Islet of Langerhans (tissue), 1 donor: Measurements from ENCODE around the gene NUP98.
"Not testable (repeated sequence)": the region's sequence is repeated elsewhere in the genome, so short reads cannot be mapped to it uniquely, and the experiment has no call there.

Experiments used
- FAIRE-seq: peaks from one replicate; lab custom pipeline; 2011; peaks lifted over from hg19 to GRCh38; lab: Jason Lieb, UNC

Gene NUP98

GRCh38 chr11:3825473-3826154 is 28.3 kb upstream of the NUP98 start:
- no peak for FAIRE-seq

- FAIRE-seq, result no peak
These were observed 27.5 kb upstream of the NUP98 start for GRCh38 chr11:3824714-3825472.

GRCh38 chr11:3823762-3824506 is 26.6 kb upstream of the NUP98 start:
- FAIRE-seq, result no peak

DNA sequence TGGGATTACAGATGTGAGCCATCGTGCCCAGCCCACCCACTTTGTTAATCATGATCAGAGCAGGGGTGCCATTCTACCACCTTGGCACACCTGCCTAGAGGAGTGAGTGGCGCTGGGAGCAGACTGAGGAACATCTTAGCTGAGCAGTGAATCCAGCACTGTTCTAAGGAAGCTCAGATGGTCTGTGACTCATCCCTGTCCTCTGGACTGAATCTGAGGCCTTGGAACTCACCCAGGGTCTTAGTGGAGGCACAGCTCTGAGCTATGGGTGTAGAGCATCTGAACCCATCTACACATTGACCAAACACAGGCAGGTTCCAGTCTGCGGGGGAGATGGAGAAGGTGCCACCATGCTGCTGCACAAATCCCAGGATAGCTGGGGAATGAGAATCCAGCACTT is 25.9 kb upstream of the NUP98 start:
- FAIRE-seq, result no peak

DNA sequence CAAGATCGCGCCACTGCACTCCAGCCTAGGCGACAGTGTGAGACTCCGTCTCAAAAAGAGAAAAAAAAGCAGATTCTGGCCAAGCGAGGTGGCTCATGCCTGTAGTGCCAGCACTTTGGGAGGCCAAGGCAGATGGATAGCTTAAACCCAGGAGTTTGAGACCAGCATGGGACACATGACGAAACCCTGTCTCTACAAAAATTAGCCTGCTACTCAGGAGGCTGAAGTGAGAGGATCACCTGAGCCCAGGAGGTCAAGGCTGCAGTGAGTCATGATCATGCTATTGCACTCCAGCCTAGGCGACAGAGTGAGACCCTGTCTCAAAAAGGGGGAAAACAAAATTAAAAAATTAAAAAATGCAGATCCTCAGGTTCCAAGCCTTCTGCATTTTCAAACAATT is 25.0 kb upstream of the NUP98 start:
- FAIRE-seq, result no peak

DNA sequence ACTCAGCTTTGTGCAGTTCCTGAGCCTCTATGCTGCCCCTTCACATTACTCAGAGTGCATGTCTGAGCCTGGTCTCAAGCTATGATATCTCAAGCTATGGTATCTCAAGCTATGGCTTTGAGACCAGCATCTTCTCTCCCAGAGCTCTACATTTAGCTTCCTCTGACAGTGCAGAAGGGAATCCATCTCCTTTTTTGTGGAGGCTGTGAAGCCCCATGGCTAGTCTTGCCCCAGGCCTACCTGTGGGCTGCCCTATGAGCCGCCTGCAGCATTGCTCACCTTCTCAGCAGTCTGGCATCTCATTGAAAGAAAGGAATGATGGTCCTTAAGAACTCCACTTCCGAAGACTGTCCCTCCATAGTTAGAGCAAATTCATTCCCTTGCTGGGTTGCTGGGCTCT is 23.6 kb upstream of the NUP98 start:
- no peak for FAIRE-seq

- FAIRE-seq, result no peak
These were observed 19.9 kb upstream of the NUP98 start for GRCh38 chr11:3817181-3817800.

DNA sequence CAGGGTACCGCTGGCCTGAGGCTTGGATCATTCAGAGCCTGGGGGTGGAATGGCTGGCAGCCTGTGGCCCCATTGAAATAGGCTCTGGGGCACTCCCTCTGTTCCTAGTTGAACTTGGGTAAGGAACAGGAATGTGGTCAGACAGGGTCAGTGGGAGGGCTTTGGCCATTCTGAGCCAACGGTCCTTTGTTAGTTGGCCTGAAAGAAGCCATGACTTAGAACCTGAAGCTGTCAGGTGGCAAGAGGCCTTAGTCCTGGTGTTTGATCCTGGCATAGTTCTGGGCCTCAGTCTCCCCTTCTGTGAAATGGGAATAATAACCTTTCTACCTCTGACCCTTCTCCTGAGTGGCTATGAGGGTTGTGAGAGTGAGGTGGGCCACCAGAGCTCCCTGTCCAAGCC is 19.3 kb upstream of the NUP98 start:
- FAIRE-seq, result no peak

GRCh38 chr11:3815845-3816244 is 18.5 kb upstream of the NUP98 start:
- no peak for FAIRE-seq

DNA sequence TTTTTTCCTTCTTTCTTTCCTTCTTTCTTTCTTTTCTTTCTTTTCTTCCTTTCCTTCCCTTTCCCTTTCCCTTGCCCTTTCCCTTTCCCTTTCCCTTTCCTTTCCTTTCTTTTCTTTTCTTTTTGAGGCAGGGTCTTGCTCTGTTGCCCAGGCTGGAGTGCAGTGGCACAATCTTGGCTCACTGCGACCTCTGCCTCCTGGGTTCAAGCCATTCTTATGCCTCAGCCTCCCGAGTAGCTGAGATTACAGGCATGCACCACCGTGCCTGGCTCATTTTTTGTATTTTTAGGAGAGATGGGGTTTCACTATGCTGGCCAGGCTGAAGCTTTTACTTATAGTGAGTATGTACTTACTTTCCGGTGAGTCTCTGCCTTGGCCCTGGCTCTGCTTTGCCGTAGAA is 17.5 kb upstream of the NUP98 start:
- not testable (repeated sequence) for FAIRE-seq

DNA sequence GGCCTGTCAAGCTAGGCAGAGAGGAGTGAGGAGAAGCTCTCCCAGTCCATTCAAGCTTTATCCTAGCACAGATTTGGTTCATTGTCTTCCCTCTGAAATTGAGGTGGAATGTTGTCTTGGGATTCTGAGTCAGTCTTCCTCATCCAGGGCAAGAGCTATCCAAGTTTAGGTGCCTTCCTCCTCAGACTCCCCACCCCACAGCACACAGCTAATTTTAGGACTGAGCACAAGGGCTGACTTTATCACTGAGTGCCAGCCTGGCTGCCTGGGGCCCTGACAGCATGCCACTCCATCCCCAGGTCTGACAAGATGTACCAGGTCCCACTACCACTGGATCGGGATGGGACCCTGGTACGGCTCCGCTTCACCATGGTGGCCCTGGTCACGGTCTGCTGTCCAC is 13.6 kb upstream of the NUP98 start:
- FAIRE-seq, result no peak

GRCh38 chr11:3810446-3810845 is 13.1 kb upstream of the NUP98 start:
- FAIRE-seq, result no peak

DNA sequence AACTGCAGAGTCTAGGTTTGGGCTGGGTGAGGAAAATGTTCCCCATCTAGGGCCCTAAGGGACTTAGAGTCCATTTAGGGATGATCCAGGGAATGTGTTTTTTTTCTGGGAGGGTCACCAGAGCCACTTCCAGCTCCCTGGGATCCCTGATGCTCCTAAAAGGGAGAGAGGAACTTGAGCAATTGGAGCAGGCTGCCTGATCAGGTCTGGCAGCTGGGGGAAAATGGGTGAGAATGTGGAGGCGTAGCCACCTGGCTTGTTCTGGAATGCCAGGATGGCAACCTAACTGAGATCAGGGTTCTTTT is 12.2 kb upstream of the NUP98 start:
- no peak for FAIRE-seq

- peak; percentile 55 for FAIRE-seq
These were observed 11.7 kb upstream of the NUP98 start for GRCh38 chr11:3808861-3809623.

- FAIRE-seq, result no peak
These were observed 10.8 kb upstream of the NUP98 start, which contains the start of gene PGAP2 for GRCh38 chr11:3807909-3808860. PGAP2 (plus strand) TSS chr11:3808560; CDS start chr11:3811260, 2,700 bp downstream.

DNA sequence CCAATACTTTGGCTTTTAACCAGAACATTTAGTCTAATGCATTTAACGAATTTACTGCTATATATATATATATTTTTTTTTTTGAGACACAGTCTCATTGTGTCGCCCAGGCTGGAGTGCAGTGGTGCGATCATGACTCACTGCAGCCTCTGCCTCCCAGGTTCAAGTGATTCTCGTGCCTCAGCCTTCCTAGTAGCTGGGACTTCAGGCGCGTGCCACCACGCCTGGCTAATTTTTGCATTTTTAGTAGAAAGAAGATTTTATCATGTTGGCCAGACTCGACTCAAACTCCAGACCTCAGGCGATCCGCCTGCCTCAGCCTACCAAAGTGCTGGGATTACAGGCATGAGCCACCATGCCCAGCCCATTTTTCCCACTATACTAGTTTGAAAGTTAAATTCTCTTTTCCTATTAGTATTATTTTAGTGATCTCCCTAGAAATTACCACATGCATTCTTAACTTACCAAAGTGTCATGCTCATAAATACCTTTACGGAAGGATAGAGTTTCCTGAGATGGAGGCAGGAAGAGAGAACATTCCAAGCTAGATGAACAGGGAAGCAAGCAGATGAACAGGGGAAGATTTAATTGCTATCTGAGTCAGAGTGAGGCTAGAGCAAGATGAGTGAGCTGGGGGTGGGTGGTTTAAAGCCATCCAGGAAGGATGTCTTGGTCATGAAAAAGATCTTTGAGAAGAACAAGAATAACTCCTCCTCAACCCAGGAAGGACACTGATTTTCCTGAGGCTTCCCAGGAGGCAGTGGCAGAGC is 6.6 kb upstream of the NUP98 start:
- FAIRE-seq, result no peak

- FAIRE-seq, result no peak
These were observed 4.8 kb upstream of the NUP98 start for GRCh38 chr11:3802011-3802790.

DNA sequence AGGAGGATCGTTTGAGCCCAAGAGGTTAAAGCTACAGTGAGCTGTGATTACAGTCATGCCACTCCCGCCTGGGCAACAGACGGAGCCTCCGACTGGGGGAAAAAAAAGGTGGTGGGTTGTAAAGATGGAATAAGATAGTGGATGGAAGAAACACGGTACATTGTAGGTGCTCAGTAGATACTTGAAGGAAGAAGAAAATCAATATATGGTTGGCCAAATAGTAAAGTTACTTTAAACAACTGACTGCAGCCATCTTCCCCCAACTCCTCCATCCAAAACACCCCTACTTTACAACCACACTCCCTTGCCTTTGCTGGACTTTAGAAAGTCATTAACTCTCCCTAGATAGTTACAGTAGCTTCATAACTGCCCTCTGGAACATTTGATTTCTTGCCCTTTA is 2.5 kb upstream of the NUP98 start:
- FAIRE-seq, result no peak

- no peak for FAIRE-seq
These were observed 1.8 kb upstream of the NUP98 start for GRCh38 chr11:3799143-3799542.
